HUES48 (cell line): ENCODE results near the gene ARHGAP25.

Experiments used
- H3K27ac ChIP-seq: one replicate; pipeline ENCODE4 v1.7.0; 2013; ENCODE audit warnings: low read depth, low read length, inconsistent platforms
- H3K27me3 ChIP-seq: 2 replicates; pipeline ENCODE4 v1.6.1; 2013; ENCODE audit warnings: mild to moderate bottlenecking, low read length; ENCODE audit not compliant: control insufficient read depth, insufficient read depth
- H3K36me3 ChIP-seq: 2 replicates; pipeline ENCODE4 v1.6.1; 2013; ENCODE audit warnings: low read length; ENCODE audit not compliant: control insufficient read depth, insufficient read depth
- H3K4me1 ChIP-seq: 2 replicates; pipeline ENCODE4 v1.6.1; 2013; ENCODE audit warnings: mild to moderate bottlenecking, low read length; ENCODE audit not compliant: control insufficient read depth, insufficient read depth
- H3K4me3 ChIP-seq: 2 replicates; pipeline ENCODE4 v1.5.1; 2013; ENCODE audit warnings: mild to moderate bottlenecking, low read depth, low read length
- H3K9ac ChIP-seq: 2 replicates; pipeline ENCODE4 v1.6.1; 2013; ENCODE audit warnings: mild to moderate bottlenecking, low read depth, low read length, moderate library complexity
- H3K9me3 ChIP-seq: 2 replicates; pipeline ENCODE4 v1.6.1; 2013; ENCODE audit warnings: low read length; ENCODE audit not compliant: control insufficient read depth, insufficient read depth

Gene ARHGAP25

GRCh38 chr2:68819556-68819955 lies 84.9 kb downstream of the ARHGAP25 start:
- no peak overlapping the region for H3K9ac ChIP-seq
- H3K27ac ChIP-seq: no peak overlapping the region

GRCh38 chr2:68822207-68822872 lies 87.7 kb downstream of the ARHGAP25 start:
- Histone ChIP-seq H3K27ac (no peak overlapping the region), H3K27me3 (no peaks in the 10 kb centered on the region), H3K36me3 (no peaks in the 10 kb centered on the region), H3K9ac (no peak overlapping the region), H3K9me3 (no peaks in the 10 kb centered on the region), H3K4me3 (no peak overlapping the region), H3K4me1 (no peaks in the 10 kb centered on the region)

More at GRCh38 chr2:68819556-68819955, 84.9 kb downstream of the ARHGAP25 start:
- H3K9me3 ChIP-seq: no peaks in the 10 kb centered on the region
- H3K4me1 ChIP-seq: 0 out of 2 replicates have a peak, but pooled peaks cover 6% of the 10 kb centered on the region
- H3K4me3 ChIP-seq: no peak overlapping the region
- no peaks in the 10 kb centered on the region for H3K27me3 ChIP-seq
- H3K36me3 ChIP-seq: no peaks in the 10 kb centered on the region

DNA sequence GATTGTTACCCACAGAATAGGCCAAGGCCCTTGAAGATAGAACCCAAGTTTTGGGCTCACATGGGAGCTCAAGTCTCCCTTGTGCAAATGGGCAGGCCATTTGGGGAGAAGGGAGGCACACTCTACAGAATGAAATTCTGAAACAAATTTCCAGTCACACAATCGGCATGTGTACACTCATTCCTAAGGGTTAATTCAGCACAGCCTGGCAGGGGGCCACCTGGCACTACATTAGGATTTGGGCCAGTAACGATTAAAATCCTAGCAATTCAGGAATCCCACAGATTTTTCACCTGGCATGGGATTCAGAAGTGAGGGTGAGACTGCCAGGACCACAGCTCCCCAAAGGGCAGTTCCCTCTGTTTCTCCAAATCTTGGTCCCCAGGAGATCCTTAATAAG lies 90.2 kb downstream of the ARHGAP25 start:
- no peaks in the 10 kb centered on the region for H3K9me3 ChIP-seq
- no peak overlapping the region for H3K4me3 ChIP-seq
- no peaks in the 10 kb centered on the region for H3K27me3 ChIP-seq
- H3K27ac ChIP-seq: no peak overlapping the region
- H3K9ac ChIP-seq: no peak overlapping the region
- H3K36me3 ChIP-seq: no peaks in the 10 kb centered on the region
- H3K4me1 ChIP-seq: peaks cover 7% of the 10 kb centered on the region; the same call in 1 of the 2 replicates

- peaks cover 7% of the 10 kb centered on the region; the same call in 1 of the 2 replicates for H3K4me1 ChIP-seq
- no peak overlapping the region for H3K4me3 ChIP-seq
- H3K9me3 ChIP-seq: no peaks in the 10 kb centered on the region
- H3K36me3 ChIP-seq: no peaks in the 10 kb centered on the region
- H3K27me3 ChIP-seq: no peaks in the 10 kb centered on the region
- H3K27ac ChIP-seq: no peak overlapping the region
- H3K9ac ChIP-seq: no peak overlapping the region
Observed at GRCh38 chr2:68825866-68826265, 91.3 kb downstream of the ARHGAP25 start.

- Histone ChIP-seq H3K4me3 (no peak overlapping the region), H3K36me3 (no peaks in the 10 kb centered on the region), H3K9ac (no peak overlapping the region), H3K9me3 (no peaks in the 10 kb centered on the region), H3K27ac (no peak overlapping the region), H3K4me1 (peaks cover 7% of the 10 kb centered on the region; the same call in 1 of the 2 replicates), H3K27me3 (no peaks in the 10 kb centered on the region)
Observed at GRCh38 chr2:68827666-68828065, 93.1 kb downstream of the ARHGAP25 start.

DNA sequence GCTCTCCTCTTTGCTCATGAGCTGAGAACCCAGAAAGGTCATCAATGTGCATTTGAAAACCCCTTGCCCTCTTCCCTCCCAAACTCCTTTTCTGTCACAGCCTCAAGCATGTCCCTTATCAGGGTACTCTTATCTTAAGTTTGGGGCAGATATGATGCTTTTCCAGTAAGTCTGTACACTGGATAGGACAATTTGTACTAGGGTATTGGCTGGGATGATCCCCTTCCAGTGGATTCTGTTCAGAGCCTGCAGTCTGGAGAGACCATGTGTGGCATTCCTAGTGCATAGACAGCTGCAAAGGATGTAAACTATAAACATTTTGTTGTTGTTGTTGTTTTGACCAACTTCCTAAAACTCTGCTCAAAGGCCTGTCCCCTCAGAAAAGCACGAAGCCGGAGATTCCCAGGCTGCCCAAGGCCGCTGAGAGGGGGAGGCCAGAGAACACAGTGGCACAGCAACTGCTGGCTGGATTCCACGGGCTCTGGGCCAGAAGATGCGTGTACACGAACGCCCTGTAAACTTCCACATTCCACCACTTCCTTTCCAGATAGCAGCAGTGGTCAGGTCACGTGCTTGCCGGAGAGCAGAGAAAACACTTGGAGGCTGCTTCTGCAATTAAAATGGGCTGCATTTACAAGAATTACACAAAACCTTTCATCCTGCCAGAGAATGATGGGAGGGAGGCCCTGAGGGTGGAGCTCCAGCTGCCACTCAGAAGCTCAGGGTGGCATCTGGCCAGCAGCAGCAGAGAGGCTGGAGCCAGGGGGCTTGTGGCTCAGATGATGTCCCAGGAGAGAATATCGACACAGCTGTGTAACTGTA lies 94.5 kb downstream of the ARHGAP25 start:
- no peaks in the 10 kb centered on the region for H3K36me3 ChIP-seq
- H3K27me3 ChIP-seq: no peaks in the 10 kb centered on the region
- no peak overlapping the region for H3K9ac ChIP-seq
- H3K4me1 ChIP-seq: peaks cover 7% of the 10 kb centered on the region; the same call in 1 of the 2 replicates
- no peak overlapping the region for H3K4me3 ChIP-seq
- H3K27ac ChIP-seq: no peak overlapping the region
- no peaks in the 10 kb centered on the region for H3K9me3 ChIP-seq

GRCh38 chr2:68829749-68830148 lies 95.1 kb downstream of the ARHGAP25 start:
- H3K27me3 ChIP-seq: no peaks in the 10 kb centered on the region
- H3K36me3 ChIP-seq: no peaks in the 10 kb centered on the region
- no peak overlapping the region for H3K9ac ChIP-seq
- no peak overlapping the region for H3K4me3 ChIP-seq
- peaks cover 7% of the 10 kb centered on the region; the same call in 1 of the 2 replicates for H3K4me1 ChIP-seq
- no peak overlapping the region for H3K27ac ChIP-seq
- H3K9me3 ChIP-seq: no peaks in the 10 kb centered on the region

DNA sequence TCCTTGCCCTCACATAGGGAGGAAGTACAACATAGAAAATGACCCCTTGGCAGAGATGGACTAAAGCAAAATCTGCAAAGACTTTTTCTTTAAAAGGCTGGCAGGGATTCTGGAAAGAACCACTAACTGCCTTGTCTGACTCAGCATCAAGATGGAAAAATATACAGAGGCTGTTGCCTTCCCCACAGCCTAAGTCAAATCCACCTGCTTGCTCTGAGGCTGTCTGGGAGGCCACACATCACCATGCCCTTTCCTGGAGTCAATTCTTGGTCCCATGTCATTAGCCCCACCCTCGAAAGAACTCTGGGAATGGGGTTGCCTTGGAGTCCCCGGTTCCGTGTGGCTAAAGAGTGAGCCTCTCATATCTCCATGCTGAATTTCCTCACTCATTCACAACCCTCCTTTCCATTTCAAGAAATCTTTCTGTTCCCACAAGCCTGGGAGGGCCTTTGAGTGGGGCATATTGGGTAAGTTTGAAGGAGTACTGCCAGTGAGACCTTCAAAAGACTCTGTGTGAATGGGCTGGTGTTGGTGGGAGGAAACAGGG lies 97.1 kb downstream of the ARHGAP25 start:
- Histone ChIP-seq H3K9ac (no peak overlapping the region), H3K36me3 (no peaks in the 10 kb centered on the region), H3K4me3 (no peak overlapping the region), H3K9me3 (no peaks in the 10 kb centered on the region), H3K4me1 (peaks cover 7% of the 10 kb centered on the region; the same call in 1 of the 2 replicates), H3K27ac (no peak overlapping the region), H3K27me3 (no peaks in the 10 kb centered on the region)

GRCh38 chr2:68832233-68832869 lies 97.7 kb downstream of the ARHGAP25 start:
- Histone ChIP-seq H3K27ac (no peak overlapping the region), H3K4me3 (no peak overlapping the region), H3K9ac (no peak overlapping the region), H3K27me3 (no peaks in the 10 kb centered on the region), H3K36me3 (no peaks in the 10 kb centered on the region), H3K9me3 (no peaks in the 10 kb centered on the region), H3K4me1 (peaks cover 7% of the 10 kb centered on the region; the same call in 1 of the 2 replicates)

GRCh38 chr2:68833162-68833561 lies 98.6 kb downstream of the ARHGAP25 start:
- Histone ChIP-seq H3K9me3 (no peaks in the 10 kb centered on the region), H3K36me3 (no peaks in the 10 kb centered on the region), H3K9ac (no peak overlapping the region), H3K4me3 (no peak overlapping the region), H3K4me1 (peaks cover 7% of the 10 kb centered on the region; the same call in 1 of the 2 replicates), H3K27me3 (no peaks in the 10 kb centered on the region), H3K27ac (no peak overlapping the region)
